Measurements from ENCODE around the gene IQGAP2.
A peak's percentile ranks its signal among the peaks of the same experiment; 100 is the strongest.
"Not testable (repeated sequence)": the region's sequence is repeated elsewhere in the genome, so short reads cannot be mapped to it uniquely, and the experiment has no call there.

The IQGAP2 gene

DNA sequence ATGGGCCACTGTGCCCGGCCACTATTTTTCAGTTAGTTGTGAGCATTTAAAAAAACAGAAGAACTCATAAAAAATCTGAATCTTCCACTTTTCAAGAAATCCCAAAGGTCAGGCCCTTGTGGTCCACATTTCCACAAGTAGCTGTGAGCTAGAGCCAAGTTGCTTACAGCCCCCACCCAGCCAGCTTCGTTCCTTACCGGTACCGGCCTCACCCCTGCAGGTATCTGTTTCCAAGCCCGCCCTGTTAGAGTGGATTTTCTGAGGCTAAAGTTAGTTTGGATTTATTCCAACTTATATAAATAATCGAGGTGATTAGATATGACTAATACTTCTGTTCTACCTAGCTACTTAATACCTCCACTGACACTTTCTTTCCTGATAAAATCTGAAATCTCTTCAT, 139.2 kb downstream of the IQGAP2 start:
- DNase-seq (ENCODE audit: low read depth, low spot score): no peak

- no peak for DNase-seq (ENCODE audit: low read depth, low spot score)
Observed at GRCh38 chr5:76542887-76543690, 140.0 kb downstream of the IQGAP2 start.

DNA sequence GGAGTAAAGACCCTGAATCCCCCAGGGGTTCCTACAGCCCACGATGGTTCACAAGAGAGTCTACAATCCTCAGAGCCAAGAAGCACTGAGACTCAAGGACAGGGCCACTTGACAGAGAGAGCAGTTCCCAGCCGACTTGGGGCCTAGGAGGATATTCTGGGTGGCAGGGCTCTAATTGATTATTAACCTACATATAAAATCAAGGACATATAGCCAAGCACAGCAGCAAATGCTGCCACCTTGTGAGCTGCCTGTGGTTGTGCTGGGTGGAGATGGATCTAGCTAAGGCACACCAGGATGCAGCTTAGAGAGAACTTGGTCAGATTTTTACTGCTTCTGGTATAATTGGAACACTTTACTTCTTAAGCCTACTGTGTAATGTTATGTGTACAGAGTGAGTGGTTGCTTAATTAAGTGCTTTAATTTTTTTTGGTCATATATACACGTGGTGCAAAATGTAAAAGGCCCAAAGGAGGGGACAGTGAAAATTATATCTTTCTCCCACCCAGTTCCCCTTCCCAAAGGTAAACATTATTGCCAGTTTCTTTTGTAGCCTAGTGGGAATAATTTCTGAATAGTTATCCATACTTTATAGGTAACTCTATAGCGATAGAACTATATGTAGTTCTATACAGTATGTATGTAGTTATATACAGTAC, 141.3 kb downstream of the IQGAP2 start:
- DNase-seq (ENCODE audit: low read depth, low spot score): peak; percentile 72

DNA sequence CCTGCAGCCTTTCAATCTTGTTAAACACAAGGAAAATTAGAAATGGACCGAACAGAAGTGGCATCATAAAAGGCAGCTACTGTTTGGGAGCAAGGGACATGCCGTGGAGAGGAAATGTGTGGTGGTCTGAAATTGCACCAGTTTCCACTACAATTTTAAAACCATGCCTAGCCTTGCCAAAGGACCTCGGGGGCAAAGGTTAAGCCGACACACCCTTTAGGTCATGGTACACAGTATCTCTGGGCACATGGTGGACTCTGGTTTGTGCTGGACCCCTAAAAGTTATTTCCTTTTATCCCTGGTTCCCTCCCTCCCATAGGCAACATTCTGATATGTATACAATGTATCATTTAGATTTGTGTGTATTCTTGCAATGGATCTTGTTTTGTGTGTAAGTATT, 142.1 kb downstream of the IQGAP2 start:
- DNase-seq (ENCODE audit: low read depth, low spot score): no peak

GRCh38 chr5:76546497-76547102, 143.5 kb downstream of the IQGAP2 start:
- DNase-seq (ENCODE audit: low read depth, low spot score): no peak

DNA sequence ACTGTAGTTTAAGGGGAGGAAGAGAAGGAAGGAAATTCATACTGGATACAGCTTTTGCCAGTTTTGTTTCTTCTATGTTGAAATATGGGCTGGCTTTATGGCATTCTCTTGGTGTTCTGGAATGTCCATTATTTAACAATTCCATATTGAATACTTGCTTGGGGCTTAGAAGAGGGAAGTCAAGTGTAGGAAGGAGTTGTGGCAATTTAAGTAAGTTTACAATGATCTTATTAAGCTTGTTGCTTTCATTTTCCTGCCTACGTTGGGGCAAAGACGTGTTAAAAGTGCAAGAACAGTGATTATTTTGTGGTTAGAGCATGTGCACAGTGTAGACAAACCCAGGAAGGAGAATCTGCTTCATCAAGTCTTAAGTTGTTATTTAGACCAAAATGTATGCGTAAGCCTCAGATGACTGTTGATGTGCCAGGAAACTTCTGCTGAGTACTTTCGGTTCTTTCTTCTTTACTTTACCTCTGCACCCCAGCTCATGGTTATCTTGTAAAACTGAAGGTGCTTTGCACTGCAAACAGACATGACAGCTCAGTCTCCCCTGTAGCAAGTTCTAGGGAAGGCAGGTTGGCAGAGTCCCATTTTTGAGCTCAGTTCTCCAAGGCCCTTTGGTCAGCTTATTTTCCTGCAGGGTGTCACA, 144.3 kb downstream of the IQGAP2 start:
- no peak for DNase-seq (ENCODE audit: low read depth, low spot score)

DNA sequence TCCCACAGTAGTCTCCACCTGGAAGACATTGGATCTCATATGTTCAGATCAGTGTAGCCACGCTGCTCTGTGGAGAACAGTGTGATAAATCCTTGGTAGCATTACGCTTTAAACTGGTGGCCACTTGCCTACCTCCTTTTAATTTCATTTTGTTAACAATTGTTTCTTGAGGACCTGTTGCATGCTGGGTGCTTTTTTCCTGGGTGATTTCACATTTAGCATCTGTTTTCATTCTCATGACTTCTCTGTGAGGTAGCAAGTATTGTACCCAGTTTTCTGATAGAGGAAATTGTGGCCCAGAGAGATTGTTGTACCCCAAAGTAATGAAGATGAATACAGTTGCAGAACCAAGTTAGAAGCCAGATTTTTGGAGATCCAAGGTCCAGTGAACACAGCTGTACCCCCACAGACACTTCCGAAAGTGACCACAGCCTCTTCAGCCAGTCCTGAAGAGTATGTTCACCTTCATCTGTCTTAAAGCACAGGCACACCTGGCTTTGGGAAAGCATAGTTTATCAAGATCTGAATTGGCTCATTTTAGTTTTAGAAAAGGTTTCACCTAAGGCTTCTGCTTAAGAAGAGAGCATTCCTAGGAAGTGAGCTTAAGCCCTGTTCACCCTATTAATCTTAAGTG, 144.9 kb downstream of the IQGAP2 start:
- DNase-seq (ENCODE audit: low read depth, low spot score): no peak

DNA sequence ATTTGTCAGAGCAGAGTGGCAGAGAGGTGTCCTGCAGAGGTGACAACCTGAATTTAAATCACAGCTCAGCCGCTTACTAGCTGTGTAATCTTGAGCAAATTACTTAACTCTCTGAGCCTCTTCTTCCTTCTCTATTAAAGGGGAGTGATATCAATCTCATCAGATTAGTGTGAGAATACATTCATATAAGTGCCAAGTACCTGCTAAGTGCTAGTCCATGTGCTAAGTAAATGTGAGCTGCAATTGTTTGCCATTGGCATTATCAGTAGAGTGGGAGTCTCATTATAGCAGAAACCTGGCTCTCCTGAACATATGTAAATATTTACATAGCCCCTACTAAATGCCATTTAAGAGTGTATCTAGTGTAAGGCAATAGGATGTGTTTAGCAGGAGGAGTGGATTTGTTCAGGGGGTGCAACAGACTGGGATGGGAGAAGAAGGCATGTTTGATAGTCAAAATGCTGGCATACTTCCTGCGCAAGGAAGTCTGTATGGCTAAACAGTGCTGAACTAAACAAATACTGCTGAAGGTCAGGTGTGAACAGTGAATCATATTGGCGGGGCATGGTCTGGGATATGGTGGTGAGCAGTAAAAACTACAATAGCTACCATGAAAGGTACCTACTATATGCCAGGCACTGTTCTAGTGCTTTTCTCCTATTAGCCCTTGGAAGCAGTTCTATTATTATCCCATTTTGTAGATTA, 145.6 kb downstream of the IQGAP2 start:
- DNase-seq (ENCODE audit: low read depth, low spot score): no peak

DNA sequence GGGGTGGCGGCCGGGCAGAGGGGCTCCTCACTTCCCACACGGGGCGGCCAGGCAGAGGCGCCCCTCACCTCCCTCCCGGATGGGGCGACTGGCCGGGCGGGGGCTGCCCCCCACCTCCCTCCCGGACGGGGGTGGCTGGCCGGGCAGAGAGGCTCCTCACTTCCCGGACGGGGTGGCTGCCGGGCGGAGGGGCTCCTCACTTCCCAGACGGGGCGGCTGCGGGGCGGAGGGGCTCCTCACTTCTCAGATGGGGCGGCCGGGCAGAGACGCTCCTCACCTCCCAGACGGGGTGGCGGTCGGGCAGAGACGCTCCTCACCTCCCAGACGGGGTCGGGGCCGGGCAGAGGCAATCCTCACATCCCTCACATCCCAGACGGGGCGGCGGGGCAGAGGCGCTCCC, 147.8 kb downstream of the IQGAP2 start:
- DNase-seq (ENCODE audit: low read depth, low spot score): not testable (repeated sequence)

- DNase-seq (ENCODE audit: low read depth, low spot score): no peak
Observed at GRCh38 chr5:76552546-76552945, 149.5 kb downstream of the IQGAP2 start.

DNA sequence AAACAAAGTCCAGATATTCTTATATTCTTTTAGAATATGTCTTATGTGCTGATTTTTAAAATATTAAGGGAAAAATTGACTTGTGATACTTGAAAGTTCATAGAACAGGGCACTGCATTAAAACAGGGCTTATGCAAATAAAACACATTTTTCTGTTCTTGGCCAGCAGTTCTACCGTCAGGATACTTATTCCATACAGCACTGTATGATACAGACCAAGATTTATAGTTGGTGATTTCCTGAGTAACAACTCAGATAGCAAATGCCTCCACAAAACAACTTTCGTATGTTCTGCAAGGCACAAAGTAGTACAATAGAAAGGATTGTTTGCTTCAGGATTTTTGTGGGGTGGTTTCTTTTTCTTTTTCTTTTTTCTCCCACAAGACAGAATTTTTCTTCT, 150.2 kb downstream of the IQGAP2 start:
- no peak for DNase-seq (ENCODE audit: low read depth, low spot score)

GRCh38 chr5:76555114-76555513, 152.0 kb downstream of the IQGAP2 start:
- DNase-seq (ENCODE audit: low read depth, low spot score): no peak

DNA sequence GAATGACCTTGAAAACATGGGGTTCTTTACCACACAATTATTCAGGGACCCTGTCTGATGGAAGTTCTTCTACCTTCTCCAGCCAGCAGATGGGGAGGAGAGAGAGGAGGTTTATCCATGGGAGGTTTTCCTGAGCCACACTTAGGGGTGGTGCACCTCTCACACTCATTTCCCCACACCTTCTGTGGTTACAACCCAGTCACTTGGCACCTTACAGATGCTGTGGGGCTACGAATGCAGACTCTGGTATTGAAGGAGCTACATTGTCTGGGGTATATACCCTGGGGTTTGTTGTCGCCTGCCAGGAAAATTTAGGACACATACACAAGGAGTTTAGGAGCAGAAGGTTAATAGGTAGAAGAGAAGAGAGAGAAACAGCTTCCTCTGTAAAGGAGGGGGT, 152.6 kb downstream of the IQGAP2 start:
- DNase-seq (ENCODE audit: low read depth, low spot score): no peak

DNA sequence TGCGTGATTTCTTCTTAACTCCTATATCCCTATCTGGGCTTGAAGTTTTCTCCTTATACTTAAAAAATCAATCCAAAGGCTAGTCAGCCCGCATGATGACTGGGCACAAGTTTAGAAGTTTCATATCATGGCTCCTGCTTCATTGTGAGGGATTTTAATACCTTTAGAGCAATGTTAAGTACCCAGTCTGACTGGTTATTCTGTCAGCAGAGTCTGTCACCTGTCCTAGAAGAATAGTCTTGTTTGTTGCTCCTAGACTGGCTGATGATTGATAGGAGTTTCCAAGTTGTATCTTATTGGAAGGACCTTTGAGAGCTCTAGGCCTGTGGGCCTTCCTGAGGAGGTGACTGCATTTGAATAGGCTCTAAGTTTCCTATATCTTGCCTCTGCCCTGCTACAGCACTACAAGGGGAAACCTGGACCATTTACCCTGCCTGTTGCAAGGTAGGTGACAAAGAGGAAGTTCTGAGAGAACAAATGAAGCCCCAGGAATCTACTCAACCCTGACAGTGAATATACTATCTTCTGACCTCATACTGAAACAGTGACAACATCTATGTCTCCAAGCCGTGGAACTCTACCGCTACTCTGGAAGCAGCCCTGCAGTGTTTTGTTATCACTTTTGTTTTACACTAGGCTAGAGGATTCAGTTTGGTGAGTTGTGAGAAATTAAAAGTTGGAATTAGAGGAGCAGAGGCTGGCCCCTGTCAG, 153.6 kb downstream of the IQGAP2 start:
- no peak for DNase-seq (ENCODE audit: low read depth, low spot score)

DNA sequence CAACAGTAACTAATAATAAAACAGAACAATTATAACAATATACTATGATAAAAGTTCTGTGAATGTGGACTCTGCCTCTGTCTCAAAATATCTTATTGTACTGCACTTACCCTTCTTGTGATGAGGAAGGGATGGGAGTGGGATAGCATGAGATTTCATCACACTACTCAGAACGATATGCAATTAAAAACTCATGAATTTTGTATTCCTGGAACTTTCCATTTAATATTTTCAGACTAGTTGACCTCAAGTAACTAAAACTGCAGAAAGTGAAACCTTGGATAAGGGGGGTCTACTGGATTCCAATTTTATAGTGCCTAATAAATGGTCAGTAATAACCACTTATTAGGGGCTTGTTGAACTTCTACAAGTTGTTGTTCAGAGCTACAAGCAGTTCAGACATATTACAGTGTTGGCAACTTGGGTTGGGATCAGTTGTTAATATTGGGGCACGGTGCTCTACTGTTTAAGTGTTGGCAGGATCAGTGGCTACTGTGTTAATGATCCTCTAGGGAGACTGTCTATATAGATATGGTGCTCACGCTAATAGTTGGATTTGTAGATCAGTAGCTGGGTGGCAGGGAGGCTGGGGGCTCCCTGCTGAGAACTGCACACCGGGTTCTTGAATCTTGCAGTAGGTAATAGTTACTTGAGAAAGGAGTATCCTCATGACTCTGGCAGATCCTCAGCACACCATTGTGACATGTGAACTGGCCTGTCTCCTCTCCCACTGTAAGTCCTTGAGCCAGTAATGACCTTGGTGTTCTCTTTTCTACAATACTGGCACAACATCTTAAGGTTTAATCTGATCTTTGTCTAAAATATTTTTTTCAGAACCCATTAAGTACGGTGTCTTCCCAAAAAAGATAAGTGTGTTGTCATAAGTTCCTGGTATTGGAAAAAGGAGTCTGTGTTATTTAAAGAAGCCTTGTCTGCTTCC, 158.1 kb downstream of the IQGAP2 start:
- no peak for DNase-seq (ENCODE audit: low read depth, low spot score)

DNA sequence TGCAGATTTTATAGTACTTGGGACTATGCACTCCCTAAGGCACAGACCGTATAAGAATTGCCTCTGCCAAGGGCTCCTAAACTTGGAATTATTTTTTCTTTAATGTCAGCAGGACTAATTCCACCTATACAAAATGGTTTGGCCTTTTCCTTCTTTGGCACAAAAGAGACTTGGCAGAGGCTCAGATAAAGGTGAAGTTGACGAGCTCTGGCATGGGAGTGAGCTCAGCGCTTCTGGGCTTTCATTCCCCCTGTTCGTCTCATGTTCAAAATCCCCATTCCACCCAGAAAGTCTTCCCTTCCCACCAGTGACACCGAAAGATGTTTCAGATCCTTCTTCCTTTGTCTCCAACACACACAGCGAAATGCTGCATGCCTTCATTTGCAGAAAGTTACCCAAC, 158.9 kb downstream of the IQGAP2 start:
- no peak for DNase-seq (ENCODE audit: low read depth, low spot score)

DNA sequence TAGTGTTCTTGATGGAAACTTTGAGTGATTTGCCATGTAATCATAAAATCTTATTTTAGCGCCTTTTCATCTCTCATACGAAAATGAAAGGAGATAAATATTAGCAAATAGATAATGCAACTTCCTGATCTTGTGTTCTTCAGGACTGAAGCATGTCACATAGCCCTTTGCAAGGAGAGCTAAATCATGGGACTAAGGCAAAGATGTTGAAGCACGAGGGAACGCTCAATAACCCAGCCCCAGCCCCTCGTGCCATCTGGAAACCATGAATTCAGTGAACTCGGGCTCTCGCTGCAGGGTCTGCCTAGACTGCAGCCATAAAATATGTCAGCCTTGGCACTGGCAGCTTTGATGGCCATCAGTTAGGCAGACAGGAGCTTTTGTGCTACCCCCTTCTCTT, 161.9 kb downstream of the IQGAP2 start:
- no peak for DNase-seq (ENCODE audit: low read depth, low spot score)

DNA sequence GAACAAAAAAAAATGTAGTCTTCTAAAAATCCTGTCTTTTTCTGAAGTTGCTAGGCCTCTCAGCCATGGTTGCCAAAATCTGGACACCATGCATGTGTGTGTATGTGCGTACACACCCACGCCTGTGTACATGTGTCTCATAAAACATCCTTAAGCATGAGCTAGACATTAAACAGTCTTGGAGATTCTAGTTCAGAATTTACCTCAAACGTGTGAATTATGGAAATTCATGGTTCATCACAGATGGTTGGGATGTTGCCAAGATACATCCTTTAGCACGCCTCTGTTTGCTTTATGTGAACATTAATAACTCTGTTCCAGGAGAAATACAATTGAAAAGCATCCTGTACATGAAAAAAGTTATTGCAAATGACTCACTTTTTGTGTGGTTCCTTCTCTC, 167.1 kb downstream of the IQGAP2 start:
- no peak for DNase-seq (ENCODE audit: low read depth, low spot score)

GRCh38 chr5:76571559-76571958, 168.5 kb downstream of the IQGAP2 start:
- no peak for DNase-seq (ENCODE audit: low read depth, low spot score)

DNA sequence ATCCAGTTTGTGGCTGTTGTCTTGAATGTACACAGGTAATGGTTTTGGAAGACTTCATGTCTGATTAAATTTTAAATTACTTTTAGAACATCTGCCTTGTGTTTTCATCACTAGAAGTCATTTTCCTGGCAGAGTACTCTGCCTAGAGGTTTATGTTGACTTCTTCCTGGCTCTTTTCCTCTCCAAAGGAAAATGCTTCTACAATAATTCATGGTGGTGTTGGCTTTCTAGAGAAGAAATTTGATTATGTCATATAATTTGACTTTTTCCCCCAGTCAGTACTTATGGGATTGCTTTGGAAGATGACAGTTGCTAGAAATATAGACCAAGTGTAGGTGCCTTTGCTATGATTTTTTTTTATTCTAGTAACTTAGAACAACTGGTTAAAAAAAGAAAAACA, 173.4 kb downstream of the IQGAP2 start:
- no peak for DNase-seq (ENCODE audit: low read depth, low spot score)

Measured in astrocyte of the hippocampus (primary cell).